ENCODE data around the gene USP53. TPM values are rescaled to one million over a fixed set of nuclear protein-coding genes. Genes with fewer than 3 reads are reported as not detected.
"Not testable (repeated sequence)": the region's sequence is repeated elsewhere in the genome, so short reads cannot be mapped to it uniquely, and the experiment has no call there.

USP53 gene
- polyA plus RNA-seq, 2 of the 4 experiments (the other 2 are of a cell fraction), result 10.2 to 50.7 TPM

DNA sequence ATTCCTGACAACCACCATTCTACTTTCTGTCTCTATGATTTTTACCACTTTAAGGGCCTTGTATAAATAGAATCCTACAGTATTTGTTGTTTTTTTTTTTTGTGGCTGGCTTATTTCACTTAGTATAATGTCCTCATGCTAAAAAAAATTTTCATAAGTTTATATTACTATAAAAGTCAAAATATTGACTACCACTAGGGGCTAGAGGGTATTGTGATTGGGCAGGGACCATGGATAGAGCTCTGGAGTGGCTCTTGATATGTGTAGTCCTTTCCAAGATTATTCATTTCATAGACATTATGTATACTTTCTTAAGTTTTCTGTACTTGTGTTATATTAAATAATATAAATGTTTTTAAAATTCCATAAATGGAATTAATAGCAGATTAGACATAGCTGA, 42.3 kb upstream of the USP53 start:
- Histone ChIP-seq H3K27ac (no peak overlapping the region), H3K9me3 (no peaks in the 10 kb centered on the region), H3K4me1 (no peaks in the 10 kb centered on the region), H3K4me3 (no peak overlapping the region), H3K4me2 (no peak overlapping the region)
- ChIA-PET CTCF (interaction anchor here (1.2 kb wide), 1 partner anchor 21 kb away, joined by 3 read pairs; no protein-coding TSS in a partner anchor), POLR2A (no interaction called here)
- DNase-seq (ENCODE audit: low read depth in 1 of 2, low spot score in 1 of 2) (peak in 1 of 2 experiments; percentile 1), ATAC-seq (no peak), FAIRE-seq (no peak)
- TF ChIP-seq ATOH8 (CRISPR knock-in tag; IDR thresholded peaks at IDR 0.05; ENCODE audit: low read depth) (no peak), NPAS2 (CRISPR knock-in tag; IDR thresholded peaks at IDR 0.05; ENCODE audit: borderline replicate concordance) (no peak), SREBF2 (IDR thresholded peaks at IDR 0.05) (no peak), POLR2AphosphoS2 (conservative IDR thresholded peaks at IDR 0.05; ENCODE audit: low read length) (no peak), TFCP2L1 (CRISPR knock-in tag; IDR thresholded peaks at IDR 0.05) (no peak), HOXB5 (CRISPR knock-in tag; IDR thresholded peaks at IDR 0.05) (no peak), RCOR1 (IDR thresholded peaks at IDR 0.05; ENCODE audit: low read depth, low read length) (no peak), HDAC2 (IDR thresholded peaks at IDR 0.05) (no peak), RFX5 (IDR thresholded peaks at IDR 0.05) (no peak)
- TF ChIP-seq, protein P1, sequence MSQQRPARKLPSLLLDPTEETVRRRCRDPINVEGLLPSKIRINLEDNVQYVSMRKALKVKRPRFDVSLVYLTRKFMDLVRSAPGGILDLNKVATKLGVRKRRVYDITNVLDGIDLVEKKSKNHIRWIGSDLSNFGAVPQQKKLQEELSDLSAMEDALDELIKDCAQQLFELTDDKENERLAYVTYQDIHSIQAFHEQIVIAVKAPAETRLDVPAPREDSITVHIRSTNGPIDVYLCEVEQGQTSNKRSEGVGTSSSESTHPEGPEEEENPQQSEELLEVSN (IDR thresholded peaks at IDR 0.05; ENCODE audit: borderline replicate concordance, low read depth), result no peak

DNA sequence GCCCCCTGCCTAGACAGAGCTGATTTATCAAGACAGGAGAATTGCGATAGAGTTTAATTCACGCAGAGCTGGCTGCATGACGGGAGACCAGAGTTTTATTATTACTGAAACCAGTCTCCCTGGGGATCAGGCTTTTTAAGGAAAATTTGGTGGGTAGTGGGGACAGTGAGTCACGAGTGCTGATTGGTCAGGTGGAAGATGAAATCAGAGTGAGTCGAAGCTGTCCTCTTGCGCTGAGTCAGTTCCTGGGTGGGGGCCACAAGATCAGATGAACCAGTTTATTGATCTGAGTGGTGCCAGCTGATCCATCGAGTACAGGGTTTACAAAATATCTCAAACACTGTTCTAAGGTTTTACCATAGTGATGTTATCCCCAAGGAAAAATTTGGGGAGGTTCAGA, 40.3 kb upstream of the USP53 start:
- DNase-seq (ENCODE audit: low read depth in 1 of 2, low spot score in 1 of 2), result no peak
- Histone ChIP-seq H3K4me2 (no peak overlapping the region), H3K4me1 (no peaks in the 10 kb centered on the region), H3K27ac (no peak overlapping the region), H3K9me3 (no peaks in the 10 kb centered on the region), H3K4me3 (no peak overlapping the region)
- WGBS (ENCODE audit: missing lambda C conversion rate), result 79% methylated on average over 7 of the region's 7 CpGs
- TF ChIP-seq HDAC2 (IDR thresholded peaks at IDR 0.05) (no peak), CHD2 (IDR thresholded peaks at IDR 0.05; ENCODE audit: low read length, partially characterized antibody) (no peak), TFCP2L1 (CRISPR knock-in tag; IDR thresholded peaks at IDR 0.05) (no peak), PHF8 (IDR thresholded peaks at IDR 0.05; ENCODE audit: borderline replicate concordance, low read depth) (no peak), POLR2A (IDR thresholded peaks at IDR 0.05; ENCODE audit: low read length) (no peak), FOSB (CRISPR knock-in tag; IDR thresholded peaks at IDR 0.05) (no peak), HEYL (CRISPR knock-in tag; IDR thresholded peaks at IDR 0.05) (no peak), JUNB (IDR thresholded peaks at IDR 0.05) (no peak), FOSL2 (IDR thresholded peaks at IDR 0.05) (no peak), FOSL2 (CRISPR knock-in tag; IDR thresholded peaks at IDR 0.05) (no peak), EHMT2 (IDR thresholded peaks at IDR 0.05; ENCODE audit: low read depth) (no peak), ZC3H11A (IDR thresholded peaks at IDR 0.05) (no peak), RCOR1 (IDR thresholded peaks at IDR 0.05; ENCODE audit: low read depth, low read length) (no peak)
- TF ChIP-seq, protein P2, sequence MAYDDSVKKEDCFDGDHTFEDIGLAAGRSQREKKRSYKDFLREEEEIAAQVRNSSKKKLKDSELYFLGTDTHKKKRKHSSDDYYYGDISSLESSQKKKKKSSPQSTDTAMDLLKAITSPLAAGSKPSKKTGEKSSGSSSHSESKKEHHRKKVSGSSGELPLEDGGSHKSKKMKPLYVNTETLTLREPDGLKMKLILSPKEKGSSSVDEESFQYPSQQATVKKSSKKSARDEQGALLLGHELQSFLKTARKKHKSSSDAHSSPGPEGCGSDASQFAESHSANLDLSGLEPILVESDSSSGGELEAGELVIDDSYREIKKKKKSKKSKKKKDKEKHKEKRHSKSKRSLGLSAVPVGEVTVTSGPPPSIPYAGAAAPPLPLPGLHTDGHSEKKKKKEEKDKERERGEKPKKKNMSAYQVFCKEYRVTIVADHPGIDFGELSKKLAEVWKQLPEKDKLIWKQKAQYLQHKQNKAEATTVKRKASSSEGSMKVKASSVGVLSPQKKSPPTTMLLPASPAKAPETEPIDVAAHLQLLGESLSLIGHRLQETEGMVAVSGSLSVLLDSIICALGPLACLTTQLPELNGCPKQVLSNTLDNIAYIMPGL (CRISPR knock-in tag; IDR thresholded peaks at IDR 0.05; ENCODE audit: borderline replicate concordance), result no peak
- TF ChIP-seq, protein P3, sequence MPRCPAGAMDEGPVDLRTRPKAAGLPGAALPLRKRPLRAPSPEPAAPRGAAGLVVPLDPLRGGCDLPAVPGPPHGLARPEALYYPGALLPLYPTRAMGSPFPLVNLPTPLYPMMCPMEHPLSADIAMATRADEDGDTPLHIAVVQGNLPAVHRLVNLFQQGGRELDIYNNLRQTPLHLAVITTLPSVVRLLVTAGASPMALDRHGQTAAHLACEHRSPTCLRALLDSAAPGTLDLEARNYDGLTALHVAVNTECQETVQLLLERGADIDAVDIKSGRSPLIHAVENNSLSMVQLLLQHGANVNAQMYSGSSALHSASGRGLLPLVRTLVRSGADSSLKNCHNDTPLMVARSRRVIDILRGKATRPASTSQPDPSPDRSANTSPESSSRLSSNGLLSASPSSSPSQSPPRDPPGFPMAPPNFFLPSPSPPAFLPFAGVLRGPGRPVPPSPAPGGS (IDR thresholded peaks at IDR 0.05), result no peak
- TF ChIP-seq, protein P4, sequence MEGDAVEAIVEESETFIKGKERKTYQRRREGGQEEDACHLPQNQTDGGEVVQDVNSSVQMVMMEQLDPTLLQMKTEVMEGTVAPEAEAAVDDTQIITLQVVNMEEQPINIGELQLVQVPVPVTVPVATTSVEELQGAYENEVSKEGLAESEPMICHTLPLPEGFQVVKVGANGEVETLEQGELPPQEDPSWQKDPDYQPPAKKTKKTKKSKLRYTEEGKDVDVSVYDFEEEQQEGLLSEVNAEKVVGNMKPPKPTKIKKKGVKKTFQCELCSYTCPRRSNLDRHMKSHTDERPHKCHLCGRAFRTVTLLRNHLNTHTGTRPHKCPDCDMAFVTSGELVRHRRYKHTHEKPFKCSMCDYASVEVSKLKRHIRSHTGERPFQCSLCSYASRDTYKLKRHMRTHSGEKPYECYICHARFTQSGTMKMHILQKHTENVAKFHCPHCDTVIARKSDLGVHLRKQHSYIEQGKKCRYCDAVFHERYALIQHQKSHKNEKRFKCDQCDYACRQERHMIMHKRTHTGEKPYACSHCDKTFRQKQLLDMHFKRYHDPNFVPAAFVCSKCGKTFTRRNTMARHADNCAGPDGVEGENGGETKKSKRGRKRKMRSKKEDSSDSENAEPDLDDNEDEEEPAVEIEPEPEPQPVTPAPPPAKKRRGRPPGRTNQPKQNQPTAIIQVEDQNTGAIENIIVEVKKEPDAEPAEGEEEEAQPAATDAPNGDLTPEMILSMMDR (IDR thresholded peaks at IDR 0.05), result no peak
- TF ChIP-seq, protein P5, sequence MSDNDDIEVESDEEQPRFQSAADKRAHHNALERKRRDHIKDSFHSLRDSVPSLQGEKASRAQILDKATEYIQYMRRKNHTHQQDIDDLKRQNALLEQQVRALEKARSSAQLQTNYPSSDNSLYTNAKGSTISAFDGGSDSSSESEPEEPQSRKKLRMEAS (IDR thresholded peaks at IDR 0.05), result no peak
- TF ChIP-seq, protein P1 (IDR thresholded peaks at IDR 0.05; ENCODE audit: borderline replicate concordance, low read depth), result no peak
- ATAC-seq, result no peak
- CTCF ChIA-PET, result interaction anchor here (1.3 kb wide), 1 partner anchor 9 kb away, joined by 3 read pairs; no protein-coding TSS in a partner anchor
- no peak for FAIRE-seq
- POLR2A ChIA-PET, result no interaction called here

GRCh38 chr4:119173729-119174361, 38.7 kb upstream of the USP53 start:
- WGBS (ENCODE audit: missing lambda C conversion rate), result 90% methylated on average over 2 of the region's 30 CpGs
- POLR2A ChIA-PET, result not testable (repeated sequence)

More at GRCh38 chr4:119173729-119174361, 38.7 kb upstream of the USP53 start:
- FAIRE-seq; DNase-seq (ENCODE audit: low read depth in 1 of 2, low spot score in 1 of 2); H3K4me1 ChIP-seq; H3K4me3 ChIP-seq; H3K4me2 ChIP-seq; H3K27ac ChIP-seq; ATAC-seq; CTCF ChIA-PET; H3K9me3 ChIP-seq: not testable (repeated sequence)

All from A549 (cell line).